Measurements from ENCODE around the gene DGKH. TPM values are rescaled to one million over a fixed set of nuclear protein-coding genes. Genes with fewer than 3 reads are reported as not detected.
"Not testable (repeated sequence)": the region's sequence is repeated elsewhere in the genome, so short reads cannot be mapped to it uniquely, and the experiment has no call there.

DGKH gene
- total RNA-seq, 2 donors from 2014 or later: 21.0 to 25.4 TPM

DNA sequence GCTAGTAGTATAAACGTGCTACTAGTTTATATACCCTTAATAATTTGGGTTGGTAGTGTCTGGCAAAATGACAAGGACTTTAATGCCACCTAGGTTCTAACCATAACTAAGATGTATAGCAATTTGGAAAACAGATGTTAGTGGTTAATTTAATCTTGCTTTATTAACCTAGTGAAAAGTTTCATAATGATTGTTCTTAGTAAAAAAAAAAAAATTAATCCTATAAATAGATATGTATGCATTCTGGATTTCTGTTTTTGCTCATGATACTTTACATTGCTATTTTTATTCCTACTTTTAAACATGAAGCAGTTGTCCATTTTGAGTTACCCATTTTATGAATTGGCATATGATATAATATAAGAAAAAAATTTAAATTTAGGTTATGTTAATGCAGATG, 36.3 kb downstream of the DGKH start:
- DNase-seq (ENCODE audit: low spot score in 2 of 2): no peak
- peaks cover 9 to 24% of the 10 kb centered on the region in 2 donors for H3K36me3 Mint-ChIP-seq
- no peak overlapping the region for H3K27ac Mint-ChIP-seq
- no peak for ATAC-seq
- peaks cover 0 to 11% of the 10 kb centered on the region in 2 donors for H3K9me3 Mint-ChIP-seq

DNA sequence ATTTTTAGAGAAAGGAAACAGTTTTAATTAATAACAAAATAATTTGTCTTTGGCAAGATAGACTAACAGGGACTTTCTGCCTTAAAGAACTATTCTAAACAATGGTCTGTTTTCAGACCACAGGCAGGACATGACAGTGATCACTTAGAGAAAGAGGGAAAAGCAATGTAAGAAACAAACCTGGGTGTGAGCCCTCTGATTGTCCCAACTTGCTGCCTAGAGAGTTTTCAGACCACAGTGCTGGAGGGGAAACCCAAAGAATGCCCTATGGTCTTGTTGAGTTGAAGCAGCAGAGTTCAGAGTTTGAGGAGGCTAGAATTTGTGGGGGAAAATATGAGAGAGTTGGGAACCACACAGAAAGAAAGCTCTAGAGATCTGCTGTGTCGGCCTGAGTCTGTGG, 38.1 kb downstream of the DGKH start:
- ATAC-seq (no peak), DNase-seq (ENCODE audit: low spot score in 2 of 2) (no peak)

GRCh38 chr13:42094516-42095040, 46.1 kb downstream of the DGKH start:
- ATAC-seq (no peak), DNase-seq (ENCODE audit: low spot score in 2 of 2) (no peak)
- no peaks in the 10 kb centered on the region for H3K36me3 Mint-ChIP-seq
- H3K27ac Mint-ChIP-seq: no peak overlapping the region
- H3K9me3 Mint-ChIP-seq: no peaks in the 10 kb centered on the region

More for the DNA sequence above, 38.1 kb downstream of the DGKH start:
- peaks cover 0 to 11% of the 10 kb centered on the region in 2 donors for H3K9me3 Mint-ChIP-seq
- peak overlapping the region in 1 of 2 donors; percentile 47 for H3K27ac Mint-ChIP-seq
- H3K36me3 Mint-ChIP-seq: peaks cover 9 to 24% of the 10 kb centered on the region in 2 donors

- not testable (repeated sequence) for DNase-seq (ENCODE audit: low spot score in 2 of 2); H3K9me3 Mint-ChIP-seq; H3K36me3 Mint-ChIP-seq; H3K27ac Mint-ChIP-seq; ATAC-seq
Measured at GRCh38 chr13:42096222-42096621, 47.8 kb downstream of the DGKH start.

DNA sequence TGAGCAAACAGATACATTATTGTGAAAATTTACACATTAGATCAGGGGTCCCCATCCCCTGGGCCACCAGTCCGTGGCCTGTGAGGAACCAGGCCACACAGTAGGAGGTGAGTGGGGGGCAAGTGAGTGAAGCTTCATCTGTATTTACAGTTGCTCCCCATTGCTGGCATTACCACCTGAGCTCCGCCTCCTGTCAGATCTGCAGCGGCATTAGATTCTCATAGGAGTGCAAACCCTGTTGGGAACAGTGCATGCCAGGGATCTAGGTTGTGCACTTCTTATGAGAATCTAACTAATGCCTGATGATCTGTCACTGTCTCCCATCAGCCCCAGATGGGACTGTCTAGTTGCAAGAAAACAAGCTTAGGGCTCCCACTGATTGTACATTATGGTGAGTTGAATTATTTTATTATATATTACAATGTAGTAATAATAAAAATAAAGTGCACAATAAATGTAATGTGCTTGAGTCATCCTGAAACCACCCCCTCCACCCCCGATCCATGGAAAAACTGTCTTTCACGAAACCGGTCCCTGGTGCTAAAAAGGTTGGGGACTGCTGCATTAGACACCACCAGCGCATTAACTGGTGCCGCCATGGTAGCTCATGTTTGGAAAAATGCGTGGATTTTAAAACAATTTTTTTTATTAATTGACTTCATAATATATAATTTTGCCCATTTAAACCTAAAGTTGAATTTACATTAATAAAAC, 51.7 kb downstream of the DGKH start:
- Mint-ChIP-seq H3K36me3 (peaks cover 8 to 15% of the 10 kb centered on the region in 2 donors), H3K27ac (no peak overlapping the region), H3K9me3 (peaks cover 0 to 8% of the 10 kb centered on the region in 2 donors)
- no peak for ATAC-seq
- no peak for DNase-seq (ENCODE audit: low spot score in 2 of 2)

GRCh38 chr13:42100960-42101359, 52.5 kb downstream of the DGKH start:
- H3K36me3 Mint-ChIP-seq: peaks cover 8 to 15% of the 10 kb centered on the region in 2 donors
- H3K27ac Mint-ChIP-seq: no peak overlapping the region
- peaks cover 0 to 8% of the 10 kb centered on the region in 2 donors for H3K9me3 Mint-ChIP-seq
- ATAC-seq (no peak), DNase-seq (ENCODE audit: low spot score in 2 of 2) (no peak)

DNA sequence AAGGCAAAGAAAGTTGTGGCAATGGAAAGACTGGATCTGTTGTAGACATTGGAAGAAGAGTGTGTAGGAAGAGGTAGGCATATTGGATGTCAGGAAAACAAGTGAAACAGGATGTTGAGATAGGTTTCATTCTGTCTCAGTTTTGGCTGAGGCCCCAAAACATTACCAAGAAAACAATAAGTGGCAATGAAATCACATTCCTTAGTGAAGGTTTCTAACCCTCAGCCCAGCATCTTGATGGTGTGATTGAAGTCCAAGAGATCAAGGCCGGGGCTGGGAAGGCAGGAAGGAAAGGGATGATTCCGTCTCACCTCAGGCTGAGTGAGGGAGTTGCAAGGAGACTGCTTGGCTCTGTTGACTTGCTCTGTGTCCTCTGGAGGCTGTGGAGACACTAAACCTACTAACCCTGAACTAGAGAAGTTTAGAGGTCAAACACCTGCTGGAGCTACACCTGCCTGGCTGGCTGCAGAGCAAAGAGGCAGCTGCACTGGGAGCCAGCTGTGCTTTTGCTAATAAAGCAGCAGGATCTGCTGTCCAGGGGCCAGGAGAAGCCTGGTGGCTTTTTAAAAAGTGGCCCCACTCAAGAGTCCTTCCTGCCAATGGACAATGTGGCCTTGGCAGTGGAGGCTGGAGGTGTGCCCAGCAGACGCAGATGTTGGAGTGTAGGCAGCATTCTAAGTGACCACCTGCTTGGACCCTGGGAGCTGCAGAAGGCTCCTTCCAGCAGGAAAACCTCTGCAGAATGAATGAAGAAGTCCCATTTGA, 53.6 kb downstream of the DGKH start:
- DNase-seq (ENCODE audit: low spot score in 2 of 2): no peak
- no peak for ATAC-seq
- Mint-ChIP-seq H3K27ac (peak overlapping the region in 1 of 2 donors; percentile 3), H3K36me3 (peaks cover 8 to 15% of the 10 kb centered on the region in 2 donors), H3K9me3 (peaks cover 0 to 8% of the 10 kb centered on the region in 2 donors)

DNA sequence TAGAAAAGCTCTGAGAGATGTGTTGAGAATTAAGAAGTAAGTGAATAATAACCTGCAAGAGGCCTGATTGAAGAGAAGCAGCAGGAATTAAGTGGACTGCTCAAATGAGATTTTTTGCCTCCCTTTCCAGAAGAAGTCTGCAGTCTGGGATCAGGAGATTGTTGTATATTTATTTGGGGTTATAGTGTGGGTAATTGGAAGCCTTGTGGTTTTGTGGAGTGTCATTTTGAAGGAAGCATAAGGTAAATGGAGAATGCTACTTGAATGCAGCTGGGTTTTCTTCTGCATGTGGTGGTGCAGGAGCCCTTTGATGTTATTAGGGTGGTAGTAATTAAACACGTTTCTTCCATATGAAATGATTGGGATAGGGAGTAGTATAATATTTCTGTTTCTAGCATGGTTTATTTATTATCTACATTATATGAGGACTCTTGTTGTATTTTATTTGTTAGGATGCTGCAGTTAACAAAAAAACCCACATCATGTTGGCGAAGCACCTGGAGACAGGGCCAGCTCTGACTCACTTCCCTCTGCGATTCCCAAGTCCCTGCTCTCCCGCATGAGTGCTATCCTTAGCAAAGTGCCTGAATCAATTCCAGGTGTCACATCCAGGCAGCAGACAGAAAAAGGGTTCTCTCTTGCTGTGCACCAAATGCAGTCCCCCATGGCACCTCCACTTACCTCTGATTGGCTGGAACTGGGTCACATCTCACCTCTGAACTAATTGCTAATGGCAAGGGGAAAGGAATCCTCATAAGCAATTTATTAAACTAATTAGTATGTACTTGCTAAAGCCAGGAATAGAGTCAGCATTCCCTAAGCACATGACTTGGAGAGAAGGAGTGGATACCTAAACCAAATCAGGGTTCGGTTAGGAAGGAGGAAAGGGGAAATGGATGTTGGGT, 54.8 kb downstream of the DGKH start:
- DNase-seq (ENCODE audit: low spot score in 2 of 2) (no peak), ATAC-seq (no peak)
- H3K36me3 Mint-ChIP-seq: peaks cover 8 to 15% of the 10 kb centered on the region in 2 donors
- no peak overlapping the region for H3K27ac Mint-ChIP-seq
- H3K9me3 Mint-ChIP-seq: peaks cover 0 to 8% of the 10 kb centered on the region in 2 donors

DNA sequence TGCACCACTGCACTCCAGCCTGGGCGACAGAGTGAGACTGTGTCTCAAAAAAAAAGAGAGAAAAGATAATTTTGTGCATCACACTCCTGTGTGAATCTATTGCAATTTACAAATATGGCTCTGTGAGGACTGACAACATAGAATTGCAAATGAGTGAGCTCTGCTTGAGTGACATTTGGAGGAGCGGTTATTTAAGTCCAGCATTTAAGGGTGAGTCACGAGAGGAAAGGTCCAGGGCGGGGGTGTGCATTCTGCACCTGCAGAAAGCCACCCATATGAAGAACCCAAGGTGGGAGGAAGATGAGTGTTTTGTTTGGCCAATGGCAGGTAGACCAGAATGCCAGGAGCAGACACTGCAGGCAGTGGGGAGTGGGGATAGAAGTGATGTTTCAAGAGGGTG, 58.5 kb downstream of the DGKH start:
- DNase-seq (ENCODE audit: low spot score in 2 of 2): no peak
- Mint-ChIP-seq H3K36me3 (peaks cover 8 to 15% of the 10 kb centered on the region in 2 donors), H3K9me3 (peaks cover 0 to 8% of the 10 kb centered on the region in 2 donors), H3K27ac (peak overlapping the region in 1 of 2 donors; percentile 11)
- ATAC-seq: no peak

GRCh38 chr13:42107421-42107820, 59.0 kb downstream of the DGKH start:
- DNase-seq (ENCODE audit: low spot score in 2 of 2) (no peak), ATAC-seq (no peak)
- no peak overlapping the region for H3K27ac Mint-ChIP-seq
- H3K36me3 Mint-ChIP-seq: peaks cover 6 to 12% of the 10 kb centered on the region in 2 donors
- H3K9me3 Mint-ChIP-seq: peaks cover 0 to 7% of the 10 kb centered on the region in 2 donors

GRCh38 chr13:42108217-42108616, 59.8 kb downstream of the DGKH start:
- no peak for DNase-seq (ENCODE audit: low spot score in 2 of 2)

DNA sequence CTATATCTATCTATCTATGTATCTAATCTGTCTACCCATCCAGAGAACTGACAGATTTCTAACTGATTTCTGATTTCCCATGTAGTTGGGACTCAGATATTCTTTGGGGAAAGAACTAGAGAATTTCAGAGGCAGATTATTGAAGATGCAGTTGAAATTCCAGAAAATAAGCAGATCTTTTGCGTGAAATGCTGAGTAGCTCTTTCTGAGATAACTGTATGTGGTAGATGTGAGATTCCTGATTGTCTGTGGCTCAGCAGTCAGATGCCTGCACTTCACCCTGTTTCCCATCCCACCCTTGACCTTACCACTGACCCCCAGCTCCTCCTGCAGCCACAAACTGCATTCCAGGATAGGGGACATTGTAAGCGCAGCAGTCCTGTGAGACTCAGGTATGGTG, 61.5 kb downstream of the DGKH start:
- Mint-ChIP-seq H3K27ac (no peak overlapping the region), H3K9me3 (no peaks in the 10 kb centered on the region), H3K36me3 (no peaks in the 10 kb centered on the region)
- DNase-seq (ENCODE audit: low spot score in 2 of 2) (no peak), ATAC-seq (no peak)

More at GRCh38 chr13:42108217-42108616, 59.8 kb downstream of the DGKH start:
- Mint-ChIP-seq H3K27ac (no peak overlapping the region), H3K36me3 (peaks cover 0 to 4% of the 10 kb centered on the region in 2 donors), H3K9me3 (no peaks in the 10 kb centered on the region)
- no peak for ATAC-seq

DNA sequence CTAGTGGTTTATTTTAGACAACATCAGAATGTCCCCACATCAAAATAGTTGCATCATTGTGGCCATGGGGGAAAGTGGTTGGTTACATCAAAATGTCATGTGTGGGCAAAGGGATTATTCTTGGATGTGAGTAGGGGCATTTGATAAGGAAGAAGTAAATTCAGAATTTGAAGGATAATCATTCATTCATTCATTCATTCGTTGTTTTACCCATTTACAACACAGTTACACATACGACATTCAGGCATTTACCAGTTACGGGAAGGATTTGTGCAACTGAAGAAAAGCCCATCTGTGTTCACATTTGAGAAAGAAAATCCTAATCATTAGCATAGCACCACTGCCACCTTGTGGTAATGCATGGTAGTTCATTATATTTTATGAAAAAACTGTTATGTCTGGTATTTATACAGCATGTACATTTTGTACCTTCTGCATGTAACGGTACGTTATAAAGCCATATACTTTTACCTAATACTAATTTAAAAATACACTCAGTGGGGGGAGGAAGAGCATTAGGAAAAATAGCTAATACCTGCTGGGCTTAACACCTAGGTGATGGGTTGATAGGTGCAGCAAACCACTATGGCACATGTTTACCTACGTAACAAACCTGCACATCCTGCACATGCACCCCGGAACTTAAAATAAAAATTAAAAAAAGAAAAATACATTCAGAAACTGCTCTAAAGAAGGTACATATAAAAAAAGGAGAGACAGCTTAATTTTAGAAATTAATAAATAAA, 62.1 kb downstream of the DGKH start:
- H3K9me3 Mint-ChIP-seq: no peaks in the 10 kb centered on the region
- ATAC-seq (peak in 1 of 2 donors; percentile 44), DNase-seq (ENCODE audit: low spot score in 2 of 2) (peak in 1 of 2 donors; percentile 56)
- H3K27ac Mint-ChIP-seq: no peak overlapping the region
- H3K36me3 Mint-ChIP-seq: no peaks in the 10 kb centered on the region

DNA sequence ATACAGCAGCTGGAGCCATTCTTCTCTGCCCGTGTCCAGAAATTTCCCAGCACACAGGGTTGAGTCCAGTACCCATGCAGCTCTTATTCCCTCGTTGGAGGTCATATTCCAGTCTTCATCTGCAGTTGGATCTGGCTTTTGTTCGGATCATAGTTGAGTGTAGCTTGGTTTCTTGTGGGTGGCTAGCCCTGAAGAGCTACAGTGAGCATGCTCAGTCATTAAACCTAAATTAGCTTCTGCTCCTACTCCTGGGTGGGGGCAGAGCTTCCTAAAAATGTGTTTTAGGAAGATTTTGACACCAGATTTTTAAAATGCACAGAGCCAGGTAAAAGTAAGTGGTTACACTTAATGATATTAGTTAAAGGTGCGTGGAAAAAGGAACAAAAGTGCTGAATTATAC, 64.4 kb downstream of the DGKH start:
- Mint-ChIP-seq H3K9me3 (no peaks in the 10 kb centered on the region), H3K36me3 (no peaks in the 10 kb centered on the region), H3K27ac (no peak overlapping the region)
- DNase-seq (ENCODE audit: low spot score in 2 of 2) (no peak), ATAC-seq (no peak)

DNA sequence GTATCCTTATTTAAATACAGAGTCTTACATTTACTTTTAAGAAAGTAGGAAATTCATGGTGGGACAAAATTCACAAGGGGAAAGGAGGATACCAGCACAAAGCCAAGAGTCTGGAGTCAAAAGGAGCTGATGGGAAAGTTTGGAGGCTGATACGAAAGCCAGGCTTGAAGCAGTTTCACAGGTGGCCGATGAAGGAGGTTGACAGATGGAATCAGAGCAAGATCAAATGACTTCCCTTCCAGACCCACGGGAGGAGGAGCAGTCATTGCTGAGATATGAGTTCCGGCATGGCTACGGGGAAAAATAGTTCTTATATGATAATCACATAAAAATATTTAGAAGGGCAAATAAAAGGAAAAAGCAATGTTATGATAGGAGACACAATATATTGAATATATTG, 65.0 kb downstream of the DGKH start:
- no peak for ATAC-seq
- Mint-ChIP-seq H3K9me3 (no peaks in the 10 kb centered on the region), H3K27ac (no peak overlapping the region), H3K36me3 (no peaks in the 10 kb centered on the region)
- no peak for DNase-seq (ENCODE audit: low spot score in 2 of 2)

- Mint-ChIP-seq H3K27ac (no peak overlapping the region), H3K36me3 (no peaks in the 10 kb centered on the region), H3K9me3 (no peaks in the 10 kb centered on the region)
- DNase-seq (ENCODE audit: low spot score in 2 of 2) (no peak), ATAC-seq (no peak)
Measured at GRCh38 chr13:42114278-42114677, 65.8 kb downstream of the DGKH start.
